ENCODE results near the gene EFCAB9. TPM values are rescaled to one million over a fixed set of nuclear protein-coding genes. Genes with fewer than 3 reads are reported as not detected.

EFCAB9 gene
- total and polyA plus RNA-seq, 4 donors = not detected

DNA sequence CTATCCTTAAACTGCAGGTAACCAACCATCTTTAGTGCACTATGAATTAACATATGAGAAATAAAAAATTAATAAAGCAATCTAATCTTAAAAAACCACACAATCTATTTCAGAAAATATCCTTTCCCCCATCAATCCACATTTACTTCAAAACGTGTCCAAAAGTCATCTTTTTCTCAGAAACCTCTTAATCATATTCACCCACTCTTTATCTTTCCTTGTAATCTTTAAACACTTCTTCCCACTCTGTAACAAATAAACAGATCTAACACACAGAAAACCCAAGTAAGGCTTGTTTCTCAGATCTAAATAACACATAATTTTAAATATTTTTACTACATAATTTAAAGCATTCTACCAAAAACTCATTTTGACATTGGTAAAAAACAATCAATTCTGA lies 44.4 kb downstream of the EFCAB9 start:
- Histone ChIP-seq H3K27me3 (ENCODE audit: control insufficient read depth in 4 of 4, insufficient read depth in 4 of 4, low read length in 3 of 4) (no peaks in the 10 kb centered on the region), H3K9me3 (ENCODE audit: control insufficient read depth in 4 of 4, low read length in 3 of 4) (no peaks in the 10 kb centered on the region), H3K4me3 (ENCODE audit: low read depth in 1 of 3, low read length in 3 of 3) (no peak overlapping the region), H3K36me3 (ENCODE audit: control insufficient read depth in 4 of 4, insufficient read depth in 3 of 4, low read depth in 1 of 4, low read length in 3 of 4) (peaks cover 0 to 2% (median 0%) of the 10 kb centered on the region in 4 donors), H3K9ac (ENCODE audit: low read depth in 1 of 2, low read length in 2 of 2) (no peak overlapping the region), H3K27ac (ENCODE audit: low read depth in 1 of 2, low read length in 2 of 2) (no peak overlapping the region), H3K4me1 (ENCODE audit: control insufficient read depth in 4 of 4, insufficient read depth in 4 of 4, low read length in 3 of 4) (peaks cover 0 to 17% (median 16%) of the 10 kb centered on the region in 4 donors)
- TF ChIP-seq JUND (IDR thresholded peaks at IDR 0.05) = no peak
- no peak for TF ChIP-seq NR2F2 (IDR thresholded peaks at IDR 0.05)
- TF ChIP-seq, protein P1, sequence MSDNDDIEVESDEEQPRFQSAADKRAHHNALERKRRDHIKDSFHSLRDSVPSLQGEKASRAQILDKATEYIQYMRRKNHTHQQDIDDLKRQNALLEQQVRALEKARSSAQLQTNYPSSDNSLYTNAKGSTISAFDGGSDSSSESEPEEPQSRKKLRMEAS (IDR thresholded peaks at IDR 0.05) = no peak
- TF ChIP-seq RXRA (IDR thresholded peaks at IDR 0.05) = no peak
- no peak for TF ChIP-seq HNF4G (IDR thresholded peaks at IDR 0.05)
- TF ChIP-seq TAF1 (conservative IDR thresholded peaks at IDR 0.05) = no peak
- TF ChIP-seq, protein P2, sequence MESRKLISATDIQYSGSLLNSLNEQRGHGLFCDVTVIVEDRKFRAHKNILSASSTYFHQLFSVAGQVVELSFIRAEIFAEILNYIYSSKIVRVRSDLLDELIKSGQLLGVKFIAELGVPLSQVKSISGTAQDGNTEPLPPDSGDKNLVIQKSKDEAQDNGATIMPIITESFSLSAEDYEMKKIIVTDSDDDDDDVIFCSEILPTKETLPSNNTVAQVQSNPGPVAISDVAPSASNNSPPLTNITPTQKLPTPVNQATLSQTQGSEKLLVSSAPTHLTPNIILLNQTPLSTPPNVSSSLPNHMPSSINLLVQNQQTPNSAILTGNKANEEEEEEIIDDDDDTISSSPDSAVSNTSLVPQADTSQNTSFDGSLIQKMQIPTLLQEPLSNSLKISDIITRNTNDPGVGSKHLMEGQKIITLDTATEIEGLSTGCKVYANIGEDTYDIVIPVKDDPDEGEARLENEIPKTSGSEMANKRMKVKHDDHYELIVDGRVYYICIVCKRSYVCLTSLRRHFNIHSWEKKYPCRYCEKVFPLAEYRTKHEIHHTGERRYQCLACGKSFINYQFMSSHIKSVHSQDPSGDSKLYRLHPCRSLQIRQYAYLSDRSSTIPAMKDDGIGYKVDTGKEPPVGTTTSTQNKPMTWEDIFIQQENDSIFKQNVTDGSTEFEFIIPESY (IDR thresholded peaks at IDR 0.05) = no peak
- TF ChIP-seq, protein P3, sequence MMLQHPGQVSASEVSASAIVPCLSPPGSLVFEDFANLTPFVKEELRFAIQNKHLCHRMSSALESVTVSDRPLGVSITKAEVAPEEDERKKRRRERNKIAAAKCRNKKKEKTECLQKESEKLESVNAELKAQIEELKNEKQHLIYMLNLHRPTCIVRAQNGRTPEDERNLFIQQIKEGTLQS (IDR thresholded peaks at IDR 0.05) = no peak
- TF ChIP-seq GABPA (IDR thresholded peaks at IDR 0.05 in 1 of 2, conservative IDR thresholded peaks at IDR 0.05 in 1 of 2) = no peak
- no peak for TF ChIP-seq FOXA1 (IDR thresholded peaks at IDR 0.05)
- DNase-seq (ENCODE audit: low spot score) = no peak
- 74% methylated on average over 1 of the region's 1 CpG for WGBS

GRCh38 chr5:172243302-172243701 lies 49.3 kb downstream of the EFCAB9 start:
- H3K4me3 ChIP-seq (ENCODE audit: low read depth in 1 of 3, low read length in 3 of 3) = no peak overlapping the region
- no peak overlapping the region for H3K9ac ChIP-seq (ENCODE audit: low read depth in 1 of 2, low read length in 2 of 2)
- no peaks in the 10 kb centered on the region for H3K9me3 ChIP-seq (ENCODE audit: control insufficient read depth in 4 of 4, low read length in 3 of 4)
- no peaks in the 10 kb centered on the region for H3K27me3 ChIP-seq (ENCODE audit: control insufficient read depth in 4 of 4, insufficient read depth in 4 of 4, low read length in 3 of 4)
- H3K4me1 ChIP-seq (ENCODE audit: control insufficient read depth in 4 of 4, insufficient read depth in 4 of 4, low read length in 3 of 4) = no peaks in the 10 kb centered on the region
- H3K27ac ChIP-seq (ENCODE audit: low read depth in 1 of 2, low read length in 2 of 2) = no peak overlapping the region
- 97% methylated on average over 3 of the region's 3 CpGs for WGBS
- no peaks in the 10 kb centered on the region for H3K36me3 ChIP-seq (ENCODE audit: control insufficient read depth in 4 of 4, insufficient read depth in 3 of 4, low read depth in 1 of 4, low read length in 3 of 4)
- no peak for DNase-seq (ENCODE audit: low spot score)
- TF ChIP-seq JUND (IDR thresholded peaks at IDR 0.05) (no peak), TAF1 (conservative IDR thresholded peaks at IDR 0.05) (no peak), HNF4A (conservative IDR thresholded peaks at IDR 0.05) (no peak), RAD21 (IDR thresholded peaks at IDR 0.05) (no peak)
- TF ChIP-seq, protein P3 (IDR thresholded peaks at IDR 0.05) = no peak
- TF ChIP-seq, protein P2 (IDR thresholded peaks at IDR 0.05) = no peak
- TF ChIP-seq, protein P4, sequence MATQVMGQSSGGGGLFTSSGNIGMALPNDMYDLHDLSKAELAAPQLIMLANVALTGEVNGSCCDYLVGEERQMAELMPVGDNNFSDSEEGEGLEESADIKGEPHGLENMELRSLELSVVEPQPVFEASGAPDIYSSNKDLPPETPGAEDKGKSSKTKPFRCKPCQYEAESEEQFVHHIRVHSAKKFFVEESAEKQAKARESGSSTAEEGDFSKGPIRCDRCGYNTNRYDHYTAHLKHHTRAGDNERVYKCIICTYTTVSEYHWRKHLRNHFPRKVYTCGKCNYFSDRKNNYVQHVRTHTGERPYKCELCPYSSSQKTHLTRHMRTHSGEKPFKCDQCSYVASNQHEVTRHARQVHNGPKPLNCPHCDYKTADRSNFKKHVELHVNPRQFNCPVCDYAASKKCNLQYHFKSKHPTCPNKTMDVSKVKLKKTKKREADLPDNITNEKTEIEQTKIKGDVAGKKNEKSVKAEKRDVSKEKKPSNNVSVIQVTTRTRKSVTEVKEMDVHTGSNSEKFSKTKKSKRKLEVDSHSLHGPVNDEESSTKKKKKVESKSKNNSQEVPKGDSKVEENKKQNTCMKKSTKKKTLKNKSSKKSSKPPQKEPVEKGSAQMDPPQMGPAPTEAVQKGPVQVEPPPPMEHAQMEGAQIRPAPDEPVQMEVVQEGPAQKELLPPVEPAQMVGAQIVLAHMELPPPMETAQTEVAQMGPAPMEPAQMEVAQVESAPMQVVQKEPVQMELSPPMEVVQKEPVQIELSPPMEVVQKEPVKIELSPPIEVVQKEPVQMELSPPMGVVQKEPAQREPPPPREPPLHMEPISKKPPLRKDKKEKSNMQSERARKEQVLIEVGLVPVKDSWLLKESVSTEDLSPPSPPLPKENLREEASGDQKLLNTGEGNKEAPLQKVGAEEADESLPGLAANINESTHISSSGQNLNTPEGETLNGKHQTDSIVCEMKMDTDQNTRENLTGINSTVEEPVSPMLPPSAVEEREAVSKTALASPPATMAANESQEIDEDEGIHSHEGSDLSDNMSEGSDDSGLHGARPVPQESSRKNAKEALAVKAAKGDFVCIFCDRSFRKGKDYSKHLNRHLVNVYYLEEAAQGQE (IDR thresholded peaks at IDR 0.05) = no peak
